ENCODE results near the gene BCAP29.

The BCAP29 gene

DNA sequence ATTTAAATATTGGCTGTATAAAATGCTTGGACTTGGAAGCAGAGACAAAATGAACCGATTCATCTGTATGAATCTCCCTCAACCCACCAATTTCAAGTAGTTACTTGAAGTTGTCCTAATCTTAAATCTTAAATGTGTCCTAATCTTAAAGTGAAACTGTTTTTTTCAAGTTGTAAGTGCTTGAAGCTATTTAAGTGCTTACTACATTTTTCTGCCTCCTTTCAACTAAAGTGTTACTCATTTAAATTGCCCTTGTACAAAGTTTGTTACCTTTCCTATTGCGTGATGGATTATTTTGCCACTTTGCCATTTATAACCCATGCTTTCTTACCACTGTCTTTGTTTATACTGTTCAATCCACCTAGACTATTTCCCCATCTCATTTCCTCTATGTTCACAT, 2.8 kb downstream of the BCAP29 start:
- no peak for DNase-seq (ENCODE audit: low spot score)

DNA sequence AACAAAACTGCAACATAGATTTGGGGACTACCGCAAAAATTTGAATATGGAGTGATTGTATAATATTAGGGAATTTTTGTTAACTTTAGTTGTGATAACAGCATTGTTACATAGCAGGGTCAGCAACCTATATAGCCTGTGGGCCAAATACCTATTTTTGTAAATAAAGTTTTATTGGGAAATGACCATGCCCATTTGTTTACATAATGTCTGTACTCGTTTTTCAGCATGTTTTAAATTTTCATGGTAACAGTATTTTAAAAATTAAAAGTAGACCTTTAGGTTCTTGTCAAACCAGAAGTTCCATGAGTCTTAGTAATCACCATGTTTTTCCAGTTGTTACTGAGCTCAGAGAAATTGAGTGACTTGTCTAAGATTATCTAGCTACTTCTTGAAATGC, 4.7 kb downstream of the BCAP29 start:
- no peak for DNase-seq (ENCODE audit: low spot score)

DNA sequence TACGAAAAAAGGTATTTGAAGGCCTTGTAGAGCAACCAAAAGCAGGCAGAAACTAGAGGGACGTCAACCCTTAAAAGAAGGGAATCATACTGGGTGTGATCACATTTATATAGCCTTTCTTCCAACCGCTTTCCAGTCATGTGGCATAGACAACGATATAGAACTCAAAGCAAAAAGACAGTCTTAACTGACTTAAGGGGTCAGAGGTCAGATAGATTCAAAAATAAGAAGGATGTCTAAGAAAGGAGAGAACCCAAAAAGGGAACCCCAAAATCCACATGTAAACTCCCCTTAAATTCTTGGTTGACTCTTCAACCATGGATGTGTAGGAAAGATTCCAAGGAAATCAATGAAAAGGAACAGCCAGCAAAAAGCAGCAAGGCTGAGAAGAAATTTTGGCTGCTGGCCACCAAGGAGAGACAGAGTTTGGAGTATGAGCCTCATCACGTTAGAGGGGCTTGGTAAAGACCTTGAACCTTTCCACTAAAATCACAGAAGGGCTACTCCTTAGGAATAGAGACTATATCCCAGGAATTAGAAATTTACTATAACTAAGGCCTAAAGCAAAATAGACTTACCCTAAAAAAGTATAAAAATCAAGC, 8.6 kb downstream of the BCAP29 start:
- no peak for DNase-seq (ENCODE audit: low spot score)

DNA sequence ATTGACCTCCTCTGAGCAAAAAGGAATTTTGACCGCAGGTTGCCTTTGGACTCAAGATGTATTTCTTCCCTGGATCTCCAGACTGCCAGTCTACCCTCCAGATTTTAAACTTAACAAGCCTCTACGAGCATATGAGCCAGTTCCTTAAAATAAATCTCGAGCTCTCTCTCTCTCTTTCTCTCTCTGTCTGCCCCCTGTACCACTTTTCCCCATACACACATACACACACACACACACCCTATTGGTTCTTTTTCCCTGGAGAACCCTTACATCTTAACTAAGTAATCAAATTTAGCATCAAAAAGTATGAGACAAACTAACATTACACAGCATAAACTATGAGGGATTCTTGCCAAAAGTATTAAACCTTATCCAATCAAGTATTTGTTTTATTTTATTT, 11.4 kb downstream of the BCAP29 start:
- DNase-seq (ENCODE audit: low spot score): no peak

DNA sequence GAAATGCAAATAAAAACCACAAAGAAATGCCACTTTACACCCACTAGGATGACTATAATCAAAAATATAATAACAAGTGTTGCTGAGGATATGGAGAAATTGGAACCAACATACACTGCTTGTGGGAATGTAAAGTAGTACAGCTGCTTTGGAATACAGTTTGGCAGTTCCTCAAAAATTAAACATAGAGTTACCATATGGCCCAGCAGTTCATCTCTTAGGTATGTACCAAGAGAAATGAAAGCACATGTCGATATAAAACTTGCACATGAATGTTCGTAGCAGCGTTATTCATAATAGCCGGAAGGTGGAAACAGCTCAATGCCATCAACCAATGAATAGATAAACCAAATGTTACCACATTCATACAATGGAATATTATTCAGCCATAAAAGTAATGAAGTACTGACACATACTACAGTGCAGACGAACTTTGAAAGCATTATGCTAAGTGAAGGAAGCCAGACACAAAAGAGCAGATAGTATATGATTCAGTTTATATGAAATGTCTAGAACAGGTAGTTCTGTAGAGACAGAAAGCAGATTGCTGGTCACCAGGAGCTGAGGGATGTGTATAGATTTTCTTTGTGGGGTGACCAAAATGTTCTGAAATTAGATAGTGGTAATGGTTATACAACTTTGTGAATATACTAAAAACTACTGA, 12.4 kb downstream of the BCAP29 start:
- no peak for DNase-seq (ENCODE audit: low spot score)

DNA sequence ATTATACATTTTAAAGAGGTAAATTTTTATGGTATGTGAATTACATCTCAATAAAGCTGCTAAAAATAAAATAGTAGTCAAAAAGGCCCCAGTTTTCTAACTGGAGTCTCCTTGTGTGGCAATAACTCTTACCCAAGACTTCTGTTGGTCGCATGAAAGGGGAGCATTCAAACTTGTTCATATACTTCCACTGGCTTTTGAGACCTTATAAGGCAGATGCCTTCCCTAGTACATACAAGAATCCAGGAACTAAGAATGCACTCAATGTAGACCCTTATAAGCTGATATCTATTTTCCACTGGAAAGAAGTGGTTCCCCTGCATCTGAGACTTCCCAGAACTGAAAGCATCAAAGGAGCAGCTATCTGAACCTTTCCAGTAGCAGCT, 13.0 kb downstream of the BCAP29 start:
- DNase-seq (ENCODE audit: low spot score): no peak

DNA sequence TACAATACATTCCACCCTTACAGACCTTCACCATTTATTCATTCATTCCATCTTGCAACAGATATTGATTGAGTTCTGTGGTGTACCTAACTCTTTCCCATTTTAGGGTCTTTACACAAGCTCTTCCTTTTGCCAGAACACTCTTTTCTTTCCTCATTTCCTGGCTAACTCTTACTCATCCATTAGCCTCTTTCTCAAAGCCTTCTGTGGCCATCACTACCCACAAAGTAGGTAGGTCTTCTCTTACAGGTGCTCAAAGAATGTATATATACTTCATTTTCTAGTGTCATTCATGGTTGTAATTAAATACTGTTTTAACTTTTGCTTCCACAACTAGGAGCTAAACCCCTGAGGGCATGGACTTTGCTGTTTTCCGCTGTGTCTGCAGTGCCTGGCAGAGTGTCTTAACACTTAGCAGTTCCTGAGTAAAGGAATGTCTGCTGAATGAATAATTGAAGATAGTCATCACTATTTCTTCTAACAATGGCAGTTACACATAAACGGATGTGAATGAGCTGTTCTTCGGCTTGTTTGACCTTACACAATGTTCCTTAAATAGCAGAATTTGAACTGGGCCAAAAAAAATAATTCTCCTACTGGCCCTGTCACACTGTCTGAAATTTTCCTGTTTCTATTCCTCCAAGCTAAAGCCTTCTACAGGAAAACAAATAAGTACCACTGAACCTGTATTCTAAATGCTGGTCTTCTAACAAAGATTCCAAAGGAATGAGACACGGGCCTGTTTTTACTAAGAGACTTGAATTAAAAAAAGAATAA, 15.1 kb downstream of the BCAP29 start:
- peak; percentile 47 for DNase-seq (ENCODE audit: low spot score)

DNA sequence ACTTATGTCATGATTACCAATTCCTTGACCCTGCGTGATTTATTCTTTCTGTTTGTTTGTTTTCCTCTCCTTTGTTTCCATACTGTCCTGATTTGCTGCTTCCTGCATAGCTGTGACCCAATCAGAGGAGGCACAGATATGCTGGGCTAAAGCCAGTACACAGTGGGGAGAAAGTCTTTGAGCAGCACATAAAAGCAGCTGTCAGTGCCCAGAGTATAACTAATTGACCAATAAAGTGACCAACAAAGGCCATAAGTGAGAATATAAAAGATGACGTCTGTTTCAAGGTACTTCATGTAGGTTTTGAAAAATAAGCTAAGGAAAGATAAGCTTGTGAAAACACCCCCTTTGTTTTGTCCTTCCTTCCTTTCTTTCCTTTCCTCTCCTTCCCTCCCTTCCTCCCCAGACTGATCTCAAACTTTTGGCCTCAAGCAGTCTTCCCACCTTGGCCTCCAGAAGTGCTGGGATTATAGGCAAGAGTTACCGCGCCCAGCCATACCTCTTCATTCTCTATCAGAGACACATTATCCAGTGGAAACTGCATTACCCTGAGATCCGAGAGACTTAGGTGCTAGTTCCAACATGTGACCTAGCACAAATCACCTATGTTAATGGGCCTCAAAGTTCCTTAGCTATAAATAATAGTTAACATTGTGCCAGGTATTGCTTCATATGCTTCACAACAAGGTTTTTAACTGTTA, 17.0 kb downstream of the BCAP29 start:
- no peak for DNase-seq (ENCODE audit: low spot score)

DNA sequence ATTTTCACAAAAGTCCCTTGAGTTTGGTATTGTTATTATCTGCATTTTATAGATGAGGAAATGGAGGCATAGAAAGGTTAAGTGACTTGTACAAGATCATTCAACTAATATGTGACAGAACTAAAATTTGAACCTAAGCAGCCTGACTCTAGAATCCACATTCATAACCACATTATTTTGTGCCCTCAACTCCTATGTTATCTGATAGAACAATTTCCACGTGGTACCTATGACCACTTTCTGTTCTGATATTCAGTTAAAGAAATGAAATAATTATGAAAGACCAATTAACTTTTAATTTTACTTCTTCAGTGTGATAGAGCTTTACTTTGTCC, 17.5 kb downstream of the BCAP29 start:
- DNase-seq (ENCODE audit: low spot score): no peak

DNA sequence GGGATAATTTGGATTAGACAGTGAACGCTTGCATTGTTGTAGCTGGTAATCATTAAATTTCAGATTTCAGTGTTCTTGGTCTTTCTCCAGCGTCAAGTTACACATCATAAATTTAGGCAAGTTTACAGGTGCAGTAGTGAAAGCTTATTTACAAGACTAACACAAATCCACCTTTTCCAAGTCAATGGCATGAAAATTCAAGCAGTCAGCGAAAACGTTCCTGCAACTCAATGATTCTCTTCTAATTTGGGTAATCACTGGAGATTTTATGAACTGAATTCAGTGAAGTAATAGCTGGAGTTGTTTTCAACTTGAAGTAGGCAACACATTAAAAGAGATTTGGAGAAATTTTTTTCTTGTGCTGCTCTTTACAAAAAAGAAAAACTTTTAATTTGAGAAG, 17.9 kb downstream of the BCAP29 start:
- DNase-seq (ENCODE audit: low spot score): no peak

DNA sequence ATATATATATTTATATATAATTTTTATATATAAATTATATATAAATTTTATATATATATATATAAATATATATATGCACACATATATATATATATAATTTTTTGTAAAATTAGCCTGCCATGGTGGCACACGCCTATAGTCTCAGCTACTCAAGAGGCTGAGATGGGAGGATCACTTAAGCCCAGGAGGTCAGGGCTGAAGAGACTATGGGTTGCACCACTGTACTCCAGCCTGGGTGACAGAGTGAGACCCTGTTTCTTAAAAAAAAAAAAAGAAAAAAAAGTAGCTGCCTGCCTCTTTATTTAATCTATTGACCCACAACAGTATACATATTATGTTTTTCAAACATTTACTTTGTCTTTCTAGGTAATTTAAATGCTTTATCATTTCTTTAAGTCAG, 19.2 kb downstream of the BCAP29 start:
- no peak for DNase-seq (ENCODE audit: low spot score)

DNA sequence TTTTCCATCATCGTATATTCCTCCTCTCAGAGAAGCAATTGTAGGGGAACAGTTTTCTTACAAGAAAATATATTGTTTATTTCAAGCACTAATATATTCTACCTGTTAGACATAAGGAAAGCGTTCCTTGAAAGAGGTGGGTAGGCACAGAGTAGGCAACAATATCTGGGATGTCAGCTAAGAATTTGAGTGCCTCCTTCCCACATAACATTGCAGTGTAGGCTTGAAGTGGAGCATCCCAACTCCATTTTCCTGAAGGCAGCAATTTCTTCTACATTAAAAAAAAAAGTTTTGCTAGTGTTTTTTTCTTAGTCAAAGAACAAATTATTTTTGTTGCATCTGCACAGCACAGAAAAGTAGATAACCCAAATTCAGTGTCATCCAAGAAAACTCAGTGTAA, 20.8 kb downstream of the BCAP29 start:
- no peak for DNase-seq (ENCODE audit: low spot score)

DNA sequence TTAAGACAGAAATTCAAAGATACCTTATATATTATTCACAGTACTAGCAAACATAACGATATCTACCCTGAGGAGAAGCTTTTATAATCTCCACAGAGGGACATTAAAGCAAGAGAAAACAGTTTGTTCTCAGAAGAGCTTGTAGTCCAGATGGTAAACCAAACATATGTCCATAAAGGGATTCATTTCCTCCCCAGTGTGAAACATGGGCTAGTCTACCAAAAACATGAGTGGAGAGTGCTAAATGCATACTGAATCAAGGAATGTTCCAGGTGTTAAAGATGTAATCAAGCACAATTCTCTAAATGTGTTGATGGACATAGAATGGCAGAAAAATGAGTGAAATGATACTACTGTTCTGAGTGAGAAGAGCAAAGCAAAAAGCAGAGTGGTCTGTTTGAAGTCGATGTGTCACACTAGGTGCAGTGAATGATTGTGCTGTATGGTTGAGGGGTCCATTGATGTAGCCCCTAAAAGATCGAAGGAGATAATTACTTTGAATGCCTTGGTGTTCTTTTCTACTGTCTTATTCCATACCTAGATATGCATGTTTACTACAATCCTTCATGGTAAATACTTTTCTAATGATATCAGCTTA, 25.3 kb downstream of the BCAP29 start:
- no peak for DNase-seq (ENCODE audit: low spot score)

DNA sequence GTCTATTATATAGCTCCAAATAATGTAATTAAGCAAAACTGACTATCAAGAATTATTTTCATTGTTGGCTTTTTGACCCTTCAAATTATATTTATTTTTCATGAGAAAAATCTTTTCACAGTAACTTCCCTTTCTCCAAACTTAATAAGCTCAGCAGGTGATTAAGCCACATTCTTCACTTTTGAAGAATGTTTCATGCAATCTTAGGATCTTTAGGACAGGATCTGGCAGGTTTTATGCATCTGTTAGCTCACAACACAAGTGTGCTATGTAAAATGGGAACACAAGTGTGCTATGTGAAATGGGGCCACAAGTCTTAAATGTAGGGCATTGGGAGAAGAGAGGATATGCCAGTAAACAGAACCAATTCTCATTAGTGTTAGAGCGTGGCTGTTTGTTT, 26.3 kb downstream of the BCAP29 start:
- DNase-seq (ENCODE audit: low spot score): no peak

DNA sequence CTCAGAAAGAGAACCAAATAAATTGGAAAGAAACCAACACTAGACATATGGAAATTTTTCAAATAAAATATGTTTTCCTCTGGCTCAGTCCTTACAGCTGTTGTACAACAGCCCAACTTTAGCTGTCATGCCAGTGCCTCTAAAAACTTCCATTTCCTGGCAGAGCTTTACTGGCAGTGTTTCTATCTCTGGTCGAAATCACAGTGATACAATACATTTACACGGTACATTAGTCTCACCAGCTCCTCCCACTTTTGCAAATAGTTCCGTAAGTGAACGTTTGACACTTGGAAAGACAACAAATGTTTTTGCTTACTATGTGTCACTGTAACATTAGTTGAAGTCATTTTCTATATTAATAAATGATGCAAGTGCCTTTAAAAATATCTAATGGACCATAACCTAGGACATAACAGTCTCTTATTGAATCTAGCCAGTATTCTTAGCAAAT, 29.8 kb downstream of the BCAP29 start:
- DNase-seq (ENCODE audit: low spot score): no peak

DNA sequence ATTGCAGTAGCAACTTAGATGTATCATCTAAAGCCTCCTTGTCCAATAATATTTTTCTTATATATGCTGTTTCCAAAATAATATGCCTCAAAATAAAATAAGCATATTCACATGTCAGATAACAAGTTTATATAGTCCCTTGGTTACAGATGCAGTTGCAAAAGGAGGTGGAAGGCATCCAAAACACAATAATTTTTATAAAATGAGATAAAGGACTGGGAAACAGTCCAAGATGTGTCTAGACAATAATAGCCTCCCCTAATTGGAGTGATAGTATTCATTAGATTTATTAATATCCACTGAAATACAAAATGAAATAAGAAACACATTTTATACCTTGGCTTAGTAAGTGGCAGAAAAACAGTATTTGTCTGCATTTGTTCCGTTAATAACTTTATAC, 30.3 kb downstream of the BCAP29 start:
- no peak for DNase-seq (ENCODE audit: low spot score)

DNA sequence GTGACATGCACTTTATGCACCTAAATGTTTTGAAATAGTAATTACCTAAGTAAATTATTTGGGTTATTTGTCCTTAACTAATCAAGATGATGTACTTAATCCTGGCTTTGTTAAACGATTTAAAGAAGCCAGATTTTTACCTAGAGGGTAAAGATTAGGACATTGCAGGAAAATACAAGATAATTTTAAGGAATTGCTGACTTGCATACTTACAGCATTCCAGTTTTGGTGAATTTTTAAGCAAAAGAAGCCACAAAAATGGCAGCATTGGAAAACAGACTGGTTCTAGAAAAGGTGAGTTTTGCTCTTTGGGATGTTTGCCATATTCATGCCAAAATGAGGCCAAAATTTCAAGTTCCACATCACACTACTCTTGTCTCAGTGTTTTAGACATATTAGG, 33.4 kb downstream of the BCAP29 start:
- no peak for DNase-seq (ENCODE audit: low spot score)

DNA sequence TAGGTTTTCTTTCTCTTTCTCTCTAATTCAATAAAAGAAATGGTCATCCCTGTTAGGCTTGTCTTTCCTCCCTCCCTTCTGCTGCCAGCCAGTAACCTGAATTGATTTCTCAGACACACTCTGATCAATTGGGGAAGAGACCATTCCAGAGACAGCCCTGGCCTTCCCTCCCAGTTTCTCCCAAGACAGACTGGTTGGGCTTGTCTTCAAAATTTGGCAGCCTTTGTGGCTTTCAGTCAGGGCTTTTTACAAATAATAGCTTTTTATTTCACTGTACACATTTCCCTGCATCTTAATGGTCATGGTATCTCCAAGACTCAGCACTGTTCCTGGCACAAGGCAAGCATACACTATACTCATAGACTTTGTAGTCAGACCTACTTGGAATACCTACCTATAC, 33.9 kb downstream of the BCAP29 start:
- DNase-seq (ENCODE audit: low spot score): no peak

DNA sequence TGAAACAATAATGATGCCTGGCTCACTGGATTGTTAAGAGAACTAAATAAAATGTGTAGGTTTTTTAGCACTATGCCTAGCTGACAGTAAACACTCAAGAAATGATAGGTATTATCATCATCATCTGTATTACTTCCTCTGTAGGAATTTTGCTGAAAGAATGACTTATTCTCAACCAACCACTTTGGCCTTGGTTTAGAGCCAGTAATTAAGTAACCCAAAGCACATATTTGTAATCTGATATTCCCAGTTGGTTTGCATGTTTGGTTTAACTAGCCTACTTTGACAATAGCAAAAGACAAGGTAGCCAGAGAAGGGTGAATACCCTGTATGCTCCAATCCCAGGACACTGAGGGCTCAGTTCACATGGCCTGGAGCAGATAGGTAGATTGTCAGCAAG, 34.4 kb downstream of the BCAP29 start:
- no peak for DNase-seq (ENCODE audit: low spot score)

DNA sequence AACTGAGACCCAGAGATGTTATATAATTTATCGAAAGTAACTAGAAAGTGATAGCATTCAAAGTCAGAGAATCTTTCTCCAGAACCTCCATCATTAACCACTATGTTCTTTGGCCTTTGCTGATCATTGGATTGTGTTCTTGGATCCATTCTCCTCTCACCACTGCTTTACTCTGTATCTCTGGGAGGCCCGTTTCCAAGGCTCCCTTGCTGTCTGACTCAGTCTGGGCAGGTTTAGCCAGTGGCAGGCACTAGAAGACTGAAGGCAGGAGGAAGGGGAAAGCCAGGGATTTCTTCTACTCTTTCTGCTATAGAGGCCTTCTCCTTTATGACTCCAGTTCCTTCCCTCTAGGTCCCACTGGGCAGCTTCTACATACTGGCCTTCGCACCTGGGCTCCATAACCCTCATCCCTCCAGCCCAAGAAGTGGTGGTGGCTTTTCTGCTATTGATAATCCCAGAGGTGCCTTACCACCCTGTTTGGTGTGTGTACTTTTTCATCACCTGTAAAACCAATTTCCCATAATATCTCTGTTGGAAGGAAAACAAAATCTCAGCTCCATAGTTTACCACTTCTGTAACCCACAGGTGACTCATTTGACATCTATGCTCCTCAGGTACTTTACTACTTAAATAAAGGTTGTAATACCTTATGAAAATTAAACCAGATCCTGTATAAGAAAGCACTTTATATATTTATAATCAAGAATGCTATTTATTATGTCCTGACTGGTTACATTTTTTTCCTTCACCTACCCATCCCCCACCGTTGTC, 36.0 kb downstream of the BCAP29 start:
- DNase-seq (ENCODE audit: low spot score): no peak

DNA sequence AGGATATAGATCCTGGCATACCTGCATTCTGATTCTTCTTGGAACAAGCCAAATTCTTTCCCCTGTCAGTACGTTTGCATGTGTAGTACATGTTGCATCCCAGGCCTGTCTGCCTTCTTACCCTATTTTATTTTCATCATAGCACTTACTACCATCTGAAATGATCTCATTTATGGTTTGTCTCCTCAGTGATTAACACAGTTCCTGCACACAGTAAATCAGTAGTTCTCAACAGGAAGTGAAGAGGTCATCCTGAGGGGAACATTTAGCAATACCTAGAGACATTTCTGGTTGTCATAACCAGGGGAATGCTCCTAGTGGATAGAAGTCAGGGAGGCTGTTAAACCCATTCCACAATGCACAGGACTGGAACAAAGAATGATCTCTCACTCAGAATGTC, 42.4 kb downstream of the BCAP29 start:
- DNase-seq (ENCODE audit: low spot score): no peak

DNA sequence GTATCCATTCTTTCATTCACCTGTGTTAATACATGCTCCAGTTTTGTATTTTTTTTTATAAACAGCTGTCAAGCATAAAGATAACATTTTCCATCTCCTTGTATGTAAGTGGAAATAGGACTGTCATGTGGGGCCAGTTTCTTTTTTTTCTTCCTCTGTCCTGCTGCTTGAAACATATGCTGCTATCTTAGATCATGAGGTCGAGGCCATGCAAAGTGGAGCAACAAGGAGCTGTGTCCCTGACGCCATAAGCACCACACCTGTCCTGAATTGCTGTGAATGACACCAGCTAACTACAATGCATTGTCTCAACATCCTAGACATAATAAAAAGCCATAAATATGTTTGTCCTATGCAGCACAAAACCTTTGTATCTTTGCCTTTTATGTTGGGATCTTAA, 42.8 kb downstream of the BCAP29 start:
- DNase-seq (ENCODE audit: low spot score): no peak

Measured in pons (tissue), 1 donor.